Measurements from ENCODE around the gene BEAN1.
"Not testable (repeated sequence)": the region's sequence is repeated elsewhere in the genome, so short reads cannot be mapped to it uniquely, and the experiment has no call there.

BEAN1 gene

GRCh38 chr16:66508914-66509496, 81.9 kb downstream of the BEAN1 start:
- no peak for DNase-seq (ENCODE audit: low spot score)

- no peak for DNase-seq (ENCODE audit: low spot score)
Observed at GRCh38 chr16:66509576-66509975, 82.5 kb downstream of the BEAN1 start.

DNA sequence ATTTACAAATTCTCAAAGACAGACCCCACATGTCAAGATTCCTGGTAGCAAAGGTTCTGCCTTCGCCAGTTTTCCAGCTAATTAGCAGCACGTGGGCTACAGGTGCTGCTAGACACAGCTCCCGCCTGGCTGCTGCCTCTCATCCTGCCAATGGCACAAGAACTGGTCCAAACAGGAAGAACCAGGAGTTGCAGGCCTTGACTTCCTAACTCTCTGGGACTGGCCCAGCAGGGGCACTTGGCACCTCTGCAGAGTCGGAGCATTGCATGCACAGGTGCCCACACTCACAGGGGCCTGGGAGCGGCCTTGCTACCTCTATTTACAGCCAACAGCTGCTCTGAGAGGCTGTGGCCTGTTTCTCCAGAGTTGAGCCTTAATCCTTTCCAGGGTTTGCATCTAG, 83.2 kb downstream of the BEAN1 start:
- DNase-seq (ENCODE audit: low spot score), result no peak

GRCh38 chr16:66510711-66511601, 83.9 kb downstream of the BEAN1 start:
- DNase-seq (ENCODE audit: low spot score), result peak; percentile 62

DNA sequence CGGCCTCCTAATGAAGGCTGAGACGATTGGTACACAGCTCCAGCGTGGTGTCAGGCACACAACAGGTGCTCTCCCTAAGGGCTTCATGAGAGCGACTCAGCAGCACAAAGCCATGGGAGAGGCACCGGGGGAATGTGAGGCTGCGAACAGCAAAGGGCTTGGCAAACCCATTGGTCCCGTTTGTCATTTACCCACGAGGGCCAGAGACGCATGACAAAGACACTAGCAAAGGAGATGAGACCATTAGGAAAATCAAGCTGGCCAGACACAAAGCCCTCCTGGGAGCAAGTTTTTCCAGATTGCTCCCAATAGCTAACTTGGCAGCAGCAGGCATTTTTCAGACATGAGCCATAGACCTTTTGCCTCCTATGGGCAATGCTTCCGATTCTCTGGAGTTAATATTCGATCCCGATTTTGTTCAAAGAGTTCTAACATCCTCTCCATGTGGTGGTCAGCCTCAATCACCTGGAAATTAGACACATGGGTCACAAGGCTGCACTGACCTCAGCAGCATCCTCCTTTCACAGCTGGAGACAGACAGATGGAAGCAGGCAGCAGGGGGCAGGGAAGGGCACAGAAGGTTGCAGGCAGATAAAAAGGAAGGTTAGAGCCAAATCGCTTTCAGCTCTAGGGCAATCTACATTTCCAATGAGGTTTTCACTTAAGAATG, 84.6 kb downstream of the BEAN1 start:
- DNase-seq (ENCODE audit: low spot score), result no peak

DNA sequence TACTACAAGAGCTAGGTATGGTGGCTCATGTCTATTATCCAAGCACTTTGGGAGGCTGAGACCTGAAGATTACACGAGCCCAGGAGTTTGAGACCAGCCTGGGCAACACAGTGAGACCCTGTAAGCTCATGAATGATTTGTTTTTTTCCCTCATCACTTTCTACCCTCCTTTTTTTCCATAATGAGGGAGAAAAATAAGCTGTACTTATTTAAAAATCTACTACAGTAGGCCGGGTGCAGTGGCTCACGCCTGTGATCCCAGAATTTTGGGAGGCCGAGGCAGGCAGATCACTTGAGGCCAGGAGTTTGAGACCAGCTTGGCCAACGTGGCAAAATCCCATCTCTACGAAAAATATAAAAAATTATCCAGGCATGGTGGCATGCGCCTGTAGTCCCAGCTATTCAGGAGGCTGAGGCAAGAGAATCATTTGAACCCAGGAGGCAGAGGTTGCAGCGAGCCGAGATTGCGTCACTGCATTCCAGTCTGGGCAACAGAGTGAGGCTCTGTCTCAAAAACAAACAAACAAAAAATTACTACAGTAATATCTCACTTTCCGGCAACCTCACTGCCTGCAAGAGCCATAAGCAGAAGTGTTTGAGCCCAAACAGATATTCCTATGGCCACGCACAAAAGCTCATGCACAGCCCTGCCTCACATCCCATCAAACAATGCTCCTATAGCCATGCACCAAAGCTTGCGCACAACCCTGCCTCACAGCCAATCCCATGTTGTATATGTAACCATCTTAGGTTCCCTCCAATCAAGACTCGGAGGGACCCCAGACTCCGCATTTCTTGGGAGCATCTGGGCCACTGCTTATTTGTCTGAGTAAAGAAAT, 85.4 kb downstream of the BEAN1 start:
- no peak for DNase-seq (ENCODE audit: low spot score)

DNA sequence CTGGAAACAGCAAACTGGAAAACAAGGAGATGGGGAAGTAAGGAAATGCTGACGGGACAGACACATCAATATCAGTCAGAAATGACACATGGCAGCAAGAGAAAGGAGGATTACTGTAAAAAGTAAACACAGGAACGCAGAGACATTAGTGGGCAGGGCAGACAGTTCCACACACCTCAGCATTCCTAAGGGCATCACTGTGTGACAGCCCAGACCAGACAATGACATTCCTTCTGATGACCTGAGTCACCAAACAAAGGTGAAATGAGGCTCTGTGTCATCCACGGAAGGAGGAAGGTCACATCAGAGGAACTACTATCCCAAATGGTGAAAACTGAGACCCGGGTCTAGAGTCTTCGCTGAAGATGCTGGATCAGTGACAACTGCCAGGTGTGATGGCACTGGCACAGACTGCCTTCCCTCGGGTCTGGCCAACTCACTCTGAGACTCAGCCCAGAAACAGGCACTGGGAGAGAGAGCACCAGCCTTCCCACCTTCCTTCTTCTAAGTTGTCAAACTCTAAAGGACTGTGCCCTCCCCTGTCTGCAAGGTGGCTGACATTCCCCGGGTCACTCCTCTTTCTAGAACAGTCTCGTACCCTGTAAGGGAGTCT, 86.1 kb downstream of the BEAN1 start:
- DNase-seq (ENCODE audit: low spot score), result no peak

GRCh38 chr16:66514391-66514790, 87.3 kb downstream of the BEAN1 start:
- DNase-seq (ENCODE audit: low spot score), result not testable (repeated sequence)

DNA sequence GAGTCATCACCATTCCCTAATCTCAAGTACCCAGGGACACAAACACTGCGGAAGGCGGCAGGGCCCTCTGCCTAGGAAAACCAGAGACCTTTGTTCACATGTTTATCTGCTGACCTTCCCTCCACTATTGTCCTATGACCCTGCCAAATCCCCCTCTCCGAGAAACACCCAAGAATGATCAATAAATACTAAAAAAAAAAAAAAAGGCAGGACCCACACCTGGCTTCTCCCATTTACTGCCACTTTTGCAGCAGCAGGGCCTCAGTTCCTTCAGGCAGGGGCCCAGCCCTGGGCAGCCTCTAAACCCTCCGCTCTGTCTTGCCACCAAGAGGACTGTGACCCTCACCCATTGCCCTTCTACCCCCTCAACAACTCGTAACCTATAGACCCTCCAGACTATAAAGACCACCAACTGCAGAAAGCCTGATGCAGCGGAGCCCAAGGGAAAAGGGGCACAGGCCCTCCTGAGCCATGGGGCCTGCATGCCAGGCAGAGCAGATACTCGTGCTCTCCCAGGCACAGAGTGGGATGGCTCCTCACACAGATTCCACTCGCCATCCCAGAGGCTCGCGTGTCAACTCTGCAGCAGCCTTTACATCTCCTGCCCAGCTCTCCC, 88.0 kb downstream of the BEAN1 start:
- not testable (repeated sequence) for DNase-seq (ENCODE audit: low spot score)

GRCh38 chr16:66515596-66516508, 88.8 kb downstream of the BEAN1 start:
- peak; percentile 57 for DNase-seq (ENCODE audit: low spot score)

DNA sequence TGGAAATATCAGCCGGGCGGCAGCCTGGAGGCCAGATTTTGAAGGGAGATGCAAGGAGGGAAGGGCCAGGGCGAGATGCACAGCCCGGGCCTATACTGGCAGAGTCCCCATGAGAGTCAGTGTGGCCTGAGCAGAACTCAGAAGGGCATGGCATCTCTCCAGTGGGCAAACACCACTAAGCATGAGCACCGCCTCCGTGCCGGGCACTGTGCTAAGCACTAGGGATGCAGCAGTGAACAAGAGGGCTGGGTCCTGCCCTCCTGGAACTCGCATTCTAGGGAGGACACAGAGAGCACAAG, 89.4 kb downstream of the BEAN1 start:
- DNase-seq (ENCODE audit: low spot score), result no peak

GRCh38 chr16:66516808-66517585, 89.9 kb downstream of the BEAN1 start:
- DNase-seq (ENCODE audit: low spot score), result peak; percentile 97

- DNase-seq (ENCODE audit: low spot score), result no peak
Observed at GRCh38 chr16:66517586-66518263, 90.6 kb downstream of the BEAN1 start.

DNA sequence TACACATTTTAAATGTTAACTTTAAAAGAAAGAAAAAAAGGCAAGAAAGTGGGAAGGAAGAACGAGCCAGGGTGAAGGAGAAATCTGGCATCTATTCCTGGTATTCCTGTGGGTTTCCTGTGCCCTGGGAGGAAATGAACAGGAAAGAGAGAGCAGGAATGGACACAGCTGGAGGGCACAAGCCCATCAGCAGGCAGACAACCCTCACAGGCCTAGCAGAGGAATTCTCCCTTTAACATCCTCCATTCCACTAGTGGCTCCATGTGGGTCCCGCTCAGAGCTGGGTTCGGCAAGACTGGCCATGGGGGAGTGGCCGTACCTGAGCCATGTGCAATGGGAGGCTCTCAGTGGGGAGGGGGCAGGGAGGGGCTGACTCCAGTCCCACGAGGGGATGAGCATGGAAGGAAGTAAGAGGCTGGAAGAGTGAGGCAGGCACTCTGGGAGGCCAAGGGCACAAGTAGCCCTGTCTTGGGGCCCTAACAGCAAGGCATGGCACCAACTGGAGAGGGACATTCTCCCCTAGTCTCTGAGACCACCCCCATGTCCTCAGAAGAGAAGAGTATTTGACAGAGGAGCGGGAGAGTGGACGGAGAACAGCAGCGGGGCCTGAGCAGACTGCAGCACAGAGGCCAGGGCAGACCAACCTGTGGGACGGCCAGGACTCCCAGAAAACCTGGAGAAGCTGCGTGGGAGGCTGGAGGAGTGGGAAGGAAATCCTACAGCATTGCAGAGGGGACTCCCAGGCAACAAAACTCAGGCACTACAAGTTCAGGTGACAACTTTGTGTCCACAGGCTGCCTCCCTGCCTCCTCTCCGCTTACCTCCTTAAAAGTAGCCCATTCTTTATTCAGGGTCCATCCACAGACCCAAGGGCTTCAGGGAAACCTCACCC, 92.6 kb downstream of the BEAN1 start:
- no peak for DNase-seq (ENCODE audit: low spot score)

- peak; percentile 69 for DNase-seq (ENCODE audit: low spot score)
Observed at GRCh38 chr16:66520406-66521170, 93.5 kb downstream of the BEAN1 start.

GRCh38 chr16:66521252-66521713, 94.2 kb downstream of the BEAN1 start:
- no peak for DNase-seq (ENCODE audit: low spot score)
